SU-DHL-6 (cell line): ENCODE data around the gene CHMP1A.

Source experiments
- EZH2phosphoT487 ChIP-seq: fragments of 200-600 bp; sonication (generic), shearing (Covaris generic); conservative IDR thresholded peaks from 2 replicates; pipeline ENCODE4 v1.6.1; 2018; ENCODE audit warnings: mild to moderate bottlenecking, antibody characterized with exemption, low read length, moderate library complexity, mixed read lengths
- TF ChIP-seq, protein P1 (sequence below): fragments of 200-600 bp; sonication (generic); IDR thresholded peaks from one replicate; pipeline ENCODE4 v1.5.1; 2017; ENCODE audit warnings: antibody characterized with exemption, mild to moderate bottlenecking, low read length, moderate library complexity; ENCODE audit not compliant: insufficient read depth, poor library complexity, severe bottlenecking

DNA sequence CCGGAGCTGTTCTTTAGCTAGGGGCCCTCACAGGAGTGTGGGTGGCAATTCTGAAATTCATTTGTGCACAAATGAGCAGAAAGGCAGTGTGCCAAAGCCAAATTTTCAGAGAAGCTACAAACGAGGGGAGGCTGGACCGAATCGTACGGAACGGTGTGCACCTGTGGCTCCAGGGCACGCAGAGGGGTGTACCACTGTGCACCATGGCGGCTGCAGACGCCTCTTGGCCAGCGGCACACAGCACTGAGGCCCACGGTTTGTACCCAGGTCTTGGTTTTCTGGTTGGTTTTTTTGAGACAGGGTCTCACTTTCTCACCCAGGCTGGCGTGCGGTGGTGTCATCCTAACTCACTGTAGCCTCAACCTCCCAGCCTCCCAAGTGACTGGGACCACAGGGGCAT lies 14.9 kb downstream of the CHMP1A start:
- TF ChIP-seq, protein P1, sequence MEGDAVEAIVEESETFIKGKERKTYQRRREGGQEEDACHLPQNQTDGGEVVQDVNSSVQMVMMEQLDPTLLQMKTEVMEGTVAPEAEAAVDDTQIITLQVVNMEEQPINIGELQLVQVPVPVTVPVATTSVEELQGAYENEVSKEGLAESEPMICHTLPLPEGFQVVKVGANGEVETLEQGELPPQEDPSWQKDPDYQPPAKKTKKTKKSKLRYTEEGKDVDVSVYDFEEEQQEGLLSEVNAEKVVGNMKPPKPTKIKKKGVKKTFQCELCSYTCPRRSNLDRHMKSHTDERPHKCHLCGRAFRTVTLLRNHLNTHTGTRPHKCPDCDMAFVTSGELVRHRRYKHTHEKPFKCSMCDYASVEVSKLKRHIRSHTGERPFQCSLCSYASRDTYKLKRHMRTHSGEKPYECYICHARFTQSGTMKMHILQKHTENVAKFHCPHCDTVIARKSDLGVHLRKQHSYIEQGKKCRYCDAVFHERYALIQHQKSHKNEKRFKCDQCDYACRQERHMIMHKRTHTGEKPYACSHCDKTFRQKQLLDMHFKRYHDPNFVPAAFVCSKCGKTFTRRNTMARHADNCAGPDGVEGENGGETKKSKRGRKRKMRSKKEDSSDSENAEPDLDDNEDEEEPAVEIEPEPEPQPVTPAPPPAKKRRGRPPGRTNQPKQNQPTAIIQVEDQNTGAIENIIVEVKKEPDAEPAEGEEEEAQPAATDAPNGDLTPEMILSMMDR: no peak
- TF ChIP-seq EZH2phosphoT487: no peak
